Fibroblast of lung (primary cell): ENCODE measurements around the gene CENPH. TPM values are rescaled to one million over a fixed set of nuclear protein-coding genes. Genes with fewer than 3 reads are reported as not detected.

Source experiments
- DNase-seq, 2 donors: peaks; one replicate each; pipeline versions ENCODE4 v3.0.0 to v3.0.0-alpha.2; 2010; ENCODE audit warnings: low read depth in 2 of 2
- H2AFZ ChIP-seq: 2 replicates; pipeline ENCODE4 v1.5.1; 2012; ENCODE audit warnings: low read length, control low read depth, inconsistent platforms
- H3K27ac ChIP-seq: 2 replicates; pipeline ENCODE4 v1.5.1; 2011; ENCODE audit warnings: low read length, control low read depth; ENCODE audit not compliant: insufficient read depth
- H3K27me3 ChIP-seq: 2 replicates; pipeline ENCODE4 v1.5.1; 2011; ENCODE audit warnings: mild to moderate bottlenecking, low read length; ENCODE audit not compliant: control insufficient read depth, insufficient read depth
- H3K36me3 ChIP-seq: 2 replicates; pipeline ENCODE4 v1.5.1; 2011; ENCODE audit warnings: low read length; ENCODE audit not compliant: control insufficient read depth, insufficient read depth
- H3K4me1 ChIP-seq: 2 replicates; pipeline ENCODE4 v1.5.1; 2011; ENCODE audit warnings: low read length; ENCODE audit not compliant: control insufficient read depth, insufficient read depth; ENCODE audit errors: extremely low read depth
- H3K4me2 ChIP-seq: 2 replicates; pipeline ENCODE4 v1.5.1; 2011; ENCODE audit warnings: low read length, control low read depth; ENCODE audit not compliant: insufficient read depth; ENCODE audit errors: extremely low read depth
- H3K4me3 ChIP-seq, 4 experiments: fragments of 200-600 bp in 1 of 4; sonication (generic) in 1 of 4; replicated peaks in 1 of 4; 2 replicates each; pipeline ENCODE4 v1.5.1; 2011 to 2016; ENCODE audit warnings: low read length in 4 of 4, low read depth in 3 of 4, mild to moderate bottlenecking in 3 of 4, control low read depth in 2 of 4, inconsistent platforms in 1 of 4, mixed read lengths in 1 of 4; ENCODE audit not compliant: insufficient read depth in 1 of 4; ENCODE audit errors: control extremely low read depth in 1 of 4
- H3K79me2 ChIP-seq: 2 replicates; pipeline ENCODE4 v1.5.1; 2012; ENCODE audit warnings: mild to moderate bottlenecking, low read length, inconsistent platforms; ENCODE audit not compliant: control insufficient read depth, insufficient read depth
- H3K9ac ChIP-seq: 2 replicates; pipeline ENCODE4 v1.5.1; 2011; ENCODE audit warnings: mild to moderate bottlenecking, low read length, control low read depth; ENCODE audit not compliant: insufficient read depth
- H3K9me3 ChIP-seq: 2 replicates; pipeline ENCODE4 v1.5.1; 2012; ENCODE audit warnings: low read depth, low read length; ENCODE audit not compliant: control insufficient read depth, insufficient read depth
- H4K20me1 ChIP-seq: 2 replicates; pipeline ENCODE4 v1.5.1; 2011; ENCODE audit warnings: low read length; ENCODE audit not compliant: control insufficient read depth, insufficient read depth; ENCODE audit errors: extremely low read depth
- EZH2 ChIP-seq: IDR thresholded peaks from 2 replicates; pipeline ENCODE4 v1.5.1; 2012; ENCODE audit warnings: low read length, control low read depth, mild to moderate bottlenecking; ENCODE audit errors: missing control alignments
- polyA plus RNA-seq, 2 donors: library from polyadenylated mRNA; depleted of rRNA in 1 of 2; stranded (reverse) in 1 of 2; unstranded in 1 of 2; fragments of >200 nt; gene quantifications; 2 replicates each; pipeline ENCODE4 v1.2.1, GENCODE V29; 2011 to 2012; ENCODE audit warnings: missing spikeins in 1 of 2
- total RNA-seq: library from RNA; depleted of rRNA; stranded (reverse); fragments of >200 nt; gene quantifications from 2 replicates; pipeline ENCODE4 v1.2.1, GENCODE V29; 2014
- TF ChIP-seq, protein P1 (sequence below), 2 donors: IDR thresholded peaks in 1 of 2; conservative IDR thresholded peaks in 1 of 2; 1 replicate in 1 of 2; 2 replicates in 1 of 2; pipeline ENCODE4 v1.5.1; 2011 to 2012; ENCODE audit warnings: low read length in 2 of 2, control low read depth in 1 of 2, inconsistent platforms in 1 of 2, low read depth in 1 of 2, mild to moderate bottlenecking in 1 of 2

CENPH gene
- total and polyA plus RNA-seq, 2 donors (not counting 1 experiment from before 2014, with no cell fraction given): 7.1 to 10.9 TPM

DNA sequence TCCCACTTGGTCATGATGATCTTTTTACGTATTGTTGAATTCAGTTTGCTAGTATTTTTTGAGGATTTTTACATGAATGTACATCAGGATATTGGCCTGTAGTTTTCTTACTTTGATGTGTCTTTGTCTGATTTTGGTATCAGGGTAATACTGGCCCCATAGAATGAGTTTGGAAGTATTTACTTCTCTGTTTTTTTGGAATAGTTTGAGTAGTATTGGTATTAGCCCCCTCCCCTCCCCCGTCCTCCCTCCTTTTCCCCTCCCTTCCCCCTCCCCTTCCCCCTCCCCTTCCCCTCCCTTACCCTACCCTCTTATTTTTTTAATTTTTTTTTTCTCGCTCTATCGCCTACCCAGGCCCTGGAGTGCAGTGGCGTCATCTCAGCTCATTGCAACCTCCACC is 55.6 kb downstream of the CENPH start:
- Histone ChIP-seq H3K9ac (no peak overlapping the region), H3K4me1 (no peaks in the 10 kb centered on the region), H4K20me1 (no peaks in the 10 kb centered on the region), H3K36me3 (peaks cover 2% of the 10 kb centered on the region), H3K27ac (no peak overlapping the region), H3K9me3 (no peaks in the 10 kb centered on the region), H3K4me3 (no peak overlapping the region), H2AFZ (no peak overlapping the region), H3K79me2 (peaks cover 89% of the 10 kb centered on the region), H3K4me2 (no peak overlapping the region), H3K27me3 (no peaks in the 10 kb centered on the region)
- no peak for DNase-seq
- TF ChIP-seq EZH2: no peak
- TF ChIP-seq, protein P1, sequence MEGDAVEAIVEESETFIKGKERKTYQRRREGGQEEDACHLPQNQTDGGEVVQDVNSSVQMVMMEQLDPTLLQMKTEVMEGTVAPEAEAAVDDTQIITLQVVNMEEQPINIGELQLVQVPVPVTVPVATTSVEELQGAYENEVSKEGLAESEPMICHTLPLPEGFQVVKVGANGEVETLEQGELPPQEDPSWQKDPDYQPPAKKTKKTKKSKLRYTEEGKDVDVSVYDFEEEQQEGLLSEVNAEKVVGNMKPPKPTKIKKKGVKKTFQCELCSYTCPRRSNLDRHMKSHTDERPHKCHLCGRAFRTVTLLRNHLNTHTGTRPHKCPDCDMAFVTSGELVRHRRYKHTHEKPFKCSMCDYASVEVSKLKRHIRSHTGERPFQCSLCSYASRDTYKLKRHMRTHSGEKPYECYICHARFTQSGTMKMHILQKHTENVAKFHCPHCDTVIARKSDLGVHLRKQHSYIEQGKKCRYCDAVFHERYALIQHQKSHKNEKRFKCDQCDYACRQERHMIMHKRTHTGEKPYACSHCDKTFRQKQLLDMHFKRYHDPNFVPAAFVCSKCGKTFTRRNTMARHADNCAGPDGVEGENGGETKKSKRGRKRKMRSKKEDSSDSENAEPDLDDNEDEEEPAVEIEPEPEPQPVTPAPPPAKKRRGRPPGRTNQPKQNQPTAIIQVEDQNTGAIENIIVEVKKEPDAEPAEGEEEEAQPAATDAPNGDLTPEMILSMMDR (conservative IDR thresholded peaks at IDR 0.05 in 1 of 2, IDR thresholded peaks at IDR 0.05 in 1 of 2; ENCODE audit: low read depth in 1 of 2, low read length in 2 of 2): no peak

DNA sequence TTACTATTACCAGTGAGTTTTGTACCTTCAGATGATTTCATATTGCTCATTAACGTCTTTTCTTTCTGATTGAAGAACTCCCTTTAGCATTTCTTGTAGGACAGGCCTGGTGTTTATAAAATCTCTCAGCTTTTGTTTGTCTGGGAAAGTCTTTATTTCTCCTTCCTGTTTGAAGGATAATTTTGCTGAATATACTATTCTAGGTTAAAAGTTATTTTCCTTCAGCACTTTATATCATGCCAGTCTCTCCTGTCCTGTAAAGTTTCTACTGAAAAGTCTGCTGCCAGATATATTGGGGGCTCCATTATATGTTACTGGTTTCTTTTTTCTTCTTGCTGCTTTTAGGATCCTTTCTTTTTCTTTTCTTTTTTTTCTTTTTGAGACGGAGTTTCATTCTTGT is 58.6 kb downstream of the CENPH start:
- H3K27ac ChIP-seq: no peak overlapping the region
- no peak overlapping the region for H2AFZ ChIP-seq
- H3K9ac ChIP-seq: no peak overlapping the region
- H3K4me1 ChIP-seq: no peaks in the 10 kb centered on the region
- no peak overlapping the region for H3K4me3 ChIP-seq
- H3K9me3 ChIP-seq: no peaks in the 10 kb centered on the region
- no peaks in the 10 kb centered on the region for H3K36me3 ChIP-seq
- no peak overlapping the region for H3K4me2 ChIP-seq
- no peaks in the 10 kb centered on the region for H3K27me3 ChIP-seq
- no peaks in the 10 kb centered on the region for H4K20me1 ChIP-seq
- TF ChIP-seq EZH2: no peak
- TF ChIP-seq, protein P1 (conservative IDR thresholded peaks at IDR 0.05 in 1 of 2, IDR thresholded peaks at IDR 0.05 in 1 of 2; ENCODE audit: low read depth in 1 of 2, low read length in 2 of 2): no peak
- no peak for DNase-seq
- H3K79me2 ChIP-seq: peaks cover 81% of the 10 kb centered on the region

GRCh38 chr5:69250593-69250992 is 61.2 kb downstream of the CENPH start:
- H3K9ac ChIP-seq: no peak overlapping the region
- H3K9me3 ChIP-seq: no peaks in the 10 kb centered on the region
- H3K4me1 ChIP-seq: no peaks in the 10 kb centered on the region
- no peaks in the 10 kb centered on the region for H3K36me3 ChIP-seq
- H3K79me2 ChIP-seq: peaks cover 62% of the 10 kb centered on the region
- DNase-seq: no peak
- H3K27me3 ChIP-seq: no peaks in the 10 kb centered on the region
- H4K20me1 ChIP-seq: no peaks in the 10 kb centered on the region
- no peak for TF ChIP-seq EZH2
- TF ChIP-seq, protein P1 (conservative IDR thresholded peaks at IDR 0.05 in 1 of 2, IDR thresholded peaks at IDR 0.05 in 1 of 2; ENCODE audit: low read depth in 1 of 2, low read length in 2 of 2): no peak
- no peak overlapping the region for H3K4me3 ChIP-seq
- no peak overlapping the region for H3K27ac ChIP-seq
- no peak overlapping the region for H3K4me2 ChIP-seq
- no peak overlapping the region for H2AFZ ChIP-seq
